GM12801 (cell line): ENCODE measurements around the gene PPDPF.

Source experiments
- CTCF ChIP-seq: IDR thresholded peaks from one replicate; pipeline ENCODE4 v1.5.1; 2011; ENCODE audit warnings: control low read depth; ENCODE audit not compliant: insufficient read length; ENCODE audit errors: extremely low read depth

PPDPF gene

GRCh38 chr20:63504642-63505041, 15.9 kb upstream of the PPDPF start:
- no peak for TF ChIP-seq CTCF

GRCh38 chr20:63505281-63505680, 15.3 kb upstream of the PPDPF start:
- no peak for TF ChIP-seq CTCF

DNA sequence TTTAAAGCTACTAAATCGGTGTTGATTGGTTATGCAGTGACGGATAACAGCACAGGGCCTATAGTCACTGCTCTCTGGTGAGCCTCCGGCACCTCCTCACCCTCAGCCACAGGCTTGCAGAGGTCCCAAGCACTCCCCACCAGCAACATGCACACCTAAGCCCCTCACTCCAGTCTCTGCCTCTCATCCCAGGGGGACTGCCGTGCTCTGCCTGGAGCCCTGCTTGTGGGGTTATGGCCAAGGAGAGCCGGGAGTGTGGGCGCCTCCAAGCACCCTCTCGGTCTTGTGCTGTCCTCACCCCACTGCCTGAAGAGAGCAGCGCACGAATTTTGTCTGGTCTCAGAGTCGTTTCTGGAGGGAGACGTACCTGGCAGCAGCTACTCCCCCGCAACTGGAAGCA, 14.8 kb upstream of the PPDPF start:
- TF ChIP-seq CTCF: no peak

- TF ChIP-seq CTCF: no peak
Measured at GRCh38 chr20:63507083-63507743, 13.4 kb upstream of the PPDPF start.

GRCh38 chr20:63508072-63508768, 12.3 kb upstream of the PPDPF start:
- no peak for TF ChIP-seq CTCF

DNA sequence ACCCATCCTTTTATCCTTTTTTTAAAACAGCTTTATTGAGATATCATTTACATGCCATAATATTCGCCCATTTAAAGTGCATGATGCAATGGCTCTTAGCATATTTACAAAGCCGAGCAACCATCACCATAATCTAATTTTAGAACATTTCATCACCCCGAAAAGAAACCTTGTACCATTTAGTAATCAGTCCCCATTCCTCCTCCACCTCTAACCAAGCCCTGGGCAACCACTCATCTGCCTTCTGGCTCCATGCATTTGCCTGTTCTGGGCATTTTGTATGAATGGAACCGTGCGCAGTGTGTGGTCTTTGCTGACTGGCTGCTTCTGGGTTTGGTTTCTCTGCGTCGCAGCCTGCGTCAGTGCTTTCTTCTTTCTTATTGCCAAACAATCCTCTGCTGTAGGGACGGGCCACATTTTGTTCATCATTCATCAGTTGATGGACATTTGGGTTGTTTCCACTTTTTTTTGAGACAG, 11.4 kb upstream of the PPDPF start:
- no peak for TF ChIP-seq CTCF

DNA sequence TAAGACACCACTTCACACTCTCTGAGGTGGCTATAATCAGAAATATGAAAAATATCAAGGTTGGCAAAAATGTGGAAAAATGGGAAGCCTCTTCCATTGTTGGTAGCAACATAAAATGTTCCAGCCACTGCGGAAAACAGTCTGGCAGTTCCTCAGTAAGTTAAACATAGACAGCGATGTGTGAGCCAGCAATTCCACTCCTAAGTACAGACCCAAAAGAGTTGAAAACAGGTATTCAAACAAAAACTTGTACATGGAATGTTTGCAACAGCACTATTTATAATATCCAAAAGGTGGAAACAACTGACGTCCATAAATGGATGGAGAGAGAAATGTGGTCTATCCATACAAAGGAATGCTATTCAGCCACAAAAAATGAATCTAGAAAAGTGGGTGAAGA, 7.4 kb upstream of the PPDPF start:
- no peak for TF ChIP-seq CTCF
